Measurements from ENCODE around the gene MAPKAPK3. TPM values are rescaled to one million over a fixed set of nuclear protein-coding genes. Genes with fewer than 3 reads are reported as not detected.

MAPKAPK3 gene
- total and polyA plus RNA-seq, 2 experiments from 2014 or later, result 40.5 to 43.1 TPM

DNA sequence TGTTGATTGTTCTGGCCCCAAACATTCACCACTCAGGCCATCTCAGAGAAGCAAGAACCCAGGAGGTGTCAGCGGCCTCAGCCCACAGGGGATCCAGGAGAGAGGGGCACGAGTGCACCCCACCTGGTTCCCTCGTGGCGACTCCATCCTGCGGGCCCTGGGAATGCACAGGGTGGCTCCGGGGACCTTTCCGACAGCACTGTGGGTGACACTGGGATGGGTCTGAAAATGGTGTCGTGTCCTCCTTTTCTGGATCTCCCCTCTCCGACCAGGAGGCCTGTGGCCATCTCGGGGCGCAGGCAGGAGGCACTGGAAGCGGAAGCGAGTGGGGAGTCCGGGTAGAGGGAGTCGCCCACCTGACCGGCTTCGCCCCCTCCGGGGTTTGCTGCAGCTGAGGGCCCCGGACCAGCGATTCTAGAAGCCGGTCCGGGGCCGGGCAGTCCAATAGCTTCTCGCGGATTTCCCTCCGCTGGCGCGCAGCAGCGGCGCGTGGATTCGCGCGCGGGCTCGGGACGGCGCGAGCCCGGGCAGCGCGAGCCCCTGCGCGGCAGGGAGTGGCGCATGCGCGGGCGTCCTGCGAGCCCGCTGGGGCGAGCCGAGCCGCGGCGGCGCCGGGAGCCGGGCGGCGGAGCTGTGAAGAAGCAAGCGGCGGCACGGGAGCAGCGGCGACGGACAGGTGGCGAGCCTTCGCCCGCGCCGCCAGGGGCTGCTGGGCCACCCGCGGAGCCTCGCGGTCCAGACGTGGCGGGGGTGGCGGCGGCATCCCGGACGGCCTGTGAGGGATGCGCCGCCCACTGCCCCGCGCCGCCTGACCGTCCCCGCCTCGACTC, 57.6 kb downstream of the MAPKAPK3 start, which contains the start of gene DOCK3:
Gene DOCK3 (plus strand): TSS at position 579 of the 830 bp plus-strand sequence. CDS start 337 bp downstream, outside the sequence.
- H3K4me3 ChIP-seq, result peak within 1 kb of the TSS; percentile 38
- H3K4me1 ChIP-seq (ENCODE audit: insufficient read depth), result no peaks in the 10 kb centered on the region
- H4K20me1 ChIP-seq (ENCODE audit: insufficient read depth, poor library complexity, severe bottlenecking), result no peaks in the 10 kb centered on the region
- H3K79me2 ChIP-seq, result no peaks in the 10 kb centered on the region
- no peaks in the 10 kb centered on the region for H3K9me2 ChIP-seq (replicated peaks; ENCODE audit: insufficient read depth)
- H3K4me2 ChIP-seq, result peak within 1 kb of the TSS; percentile 94
- TF ChIP-seq EZH2phosphoT487 (IDR thresholded peaks at IDR 0.05; ENCODE audit: low read depth, severe bottlenecking, unreplicated experiment) (no peak), EZH2 (IDR thresholded peaks at IDR 0.05; ENCODE audit: borderline replicate concordance) (no peak)
- TF ChIP-seq, protein P1, sequence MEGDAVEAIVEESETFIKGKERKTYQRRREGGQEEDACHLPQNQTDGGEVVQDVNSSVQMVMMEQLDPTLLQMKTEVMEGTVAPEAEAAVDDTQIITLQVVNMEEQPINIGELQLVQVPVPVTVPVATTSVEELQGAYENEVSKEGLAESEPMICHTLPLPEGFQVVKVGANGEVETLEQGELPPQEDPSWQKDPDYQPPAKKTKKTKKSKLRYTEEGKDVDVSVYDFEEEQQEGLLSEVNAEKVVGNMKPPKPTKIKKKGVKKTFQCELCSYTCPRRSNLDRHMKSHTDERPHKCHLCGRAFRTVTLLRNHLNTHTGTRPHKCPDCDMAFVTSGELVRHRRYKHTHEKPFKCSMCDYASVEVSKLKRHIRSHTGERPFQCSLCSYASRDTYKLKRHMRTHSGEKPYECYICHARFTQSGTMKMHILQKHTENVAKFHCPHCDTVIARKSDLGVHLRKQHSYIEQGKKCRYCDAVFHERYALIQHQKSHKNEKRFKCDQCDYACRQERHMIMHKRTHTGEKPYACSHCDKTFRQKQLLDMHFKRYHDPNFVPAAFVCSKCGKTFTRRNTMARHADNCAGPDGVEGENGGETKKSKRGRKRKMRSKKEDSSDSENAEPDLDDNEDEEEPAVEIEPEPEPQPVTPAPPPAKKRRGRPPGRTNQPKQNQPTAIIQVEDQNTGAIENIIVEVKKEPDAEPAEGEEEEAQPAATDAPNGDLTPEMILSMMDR (IDR thresholded peaks at IDR 0.05; ENCODE audit: poor library complexity), result no peak
- H2AFZ ChIP-seq, result peak within 1 kb of the TSS; percentile 42
- peaks cover 82% of the 10 kb centered on the region for H3K27me3 ChIP-seq
- DNase-seq (ENCODE audit: low spot score), result peak; percentile 92
- H3K27ac ChIP-seq, result no peak within 1 kb of the TSS
- no peaks in the 10 kb centered on the region for H3K9me3 ChIP-seq (ENCODE audit: low read depth)
- WGBS (ENCODE audit: low lambda C conversion rate, missing lambda C conversion rate), result 5% methylated on average over 70 of the region's 89 CpGs
- H3K36me3 ChIP-seq (replicated peaks; ENCODE audit: insufficient read depth, low read depth), result no peaks in the 10 kb centered on the region

DNA sequence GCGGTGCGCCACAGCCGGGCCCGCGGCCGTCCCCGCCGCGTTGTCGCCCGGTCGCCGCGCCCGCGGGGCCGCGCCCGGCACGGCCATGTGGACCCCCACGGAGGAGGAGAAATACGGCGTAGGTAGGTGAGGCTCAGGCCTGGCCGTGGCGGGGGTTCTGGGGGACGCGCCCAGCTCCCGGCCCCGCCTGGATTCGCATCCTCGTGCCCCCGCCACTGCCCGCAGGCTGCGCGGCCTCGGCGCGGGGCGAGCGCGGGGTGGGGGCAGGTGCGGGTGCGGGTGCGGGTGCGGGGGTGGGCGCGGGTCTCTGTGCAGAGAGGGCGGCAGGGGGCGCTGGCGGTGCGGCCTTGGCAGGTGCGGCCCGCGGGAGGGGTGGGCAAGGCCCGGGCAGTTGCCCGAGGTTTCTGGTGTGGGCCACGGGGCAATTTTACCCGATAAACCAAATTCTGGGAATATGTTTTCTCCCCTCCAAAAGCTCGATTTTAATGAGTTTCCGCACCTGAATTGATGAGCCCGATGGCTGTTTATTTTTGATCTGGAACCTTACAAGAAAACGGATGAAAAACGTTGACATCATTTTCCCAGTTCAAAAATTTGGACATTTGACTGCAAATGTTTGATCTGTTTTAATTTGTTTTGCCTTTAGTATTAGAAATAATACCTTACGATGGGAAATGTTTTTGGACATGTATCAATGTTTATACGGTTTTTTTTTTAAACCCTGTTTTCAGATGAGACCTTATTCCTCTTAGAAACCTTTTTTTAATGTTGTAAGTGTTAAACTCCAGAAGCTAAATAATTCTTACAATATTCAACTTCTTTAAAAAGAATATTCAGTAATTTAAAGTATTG, 58.5 kb downstream of the MAPKAPK3 start:
- no peaks in the 10 kb centered on the region for H3K4me1 ChIP-seq (ENCODE audit: insufficient read depth)
- no peaks in the 10 kb centered on the region for H3K9me3 ChIP-seq (ENCODE audit: low read depth)
- no peaks in the 10 kb centered on the region for H3K9me2 ChIP-seq (replicated peaks; ENCODE audit: insufficient read depth)
- H3K27ac ChIP-seq, result no peak overlapping the region
- TF ChIP-seq, protein P1 (IDR thresholded peaks at IDR 0.05; ENCODE audit: poor library complexity), result peak; percentile 42
- TF ChIP-seq EZH2phosphoT487 (IDR thresholded peaks at IDR 0.05; ENCODE audit: low read depth, severe bottlenecking, unreplicated experiment) (no peak), EZH2 (IDR thresholded peaks at IDR 0.05; ENCODE audit: borderline replicate concordance) (peak; percentile 19)
- H3K4me3 ChIP-seq, result peak overlapping the region; percentile 38
- peaks cover 81% of the 10 kb centered on the region for H3K27me3 ChIP-seq
- H3K4me2 ChIP-seq, result peak overlapping the region; percentile 94
- peak; percentile 54 for DNase-seq (ENCODE audit: low spot score)
- H2AFZ ChIP-seq, result no peak overlapping the region
- WGBS (ENCODE audit: low lambda C conversion rate, missing lambda C conversion rate), result 5% methylated on average over 34 of the region's 65 CpGs
- H3K79me2 ChIP-seq, result no peaks in the 10 kb centered on the region
- no peaks in the 10 kb centered on the region for H4K20me1 ChIP-seq (ENCODE audit: insufficient read depth, poor library complexity, severe bottlenecking)
- H3K36me3 ChIP-seq (replicated peaks; ENCODE audit: insufficient read depth, low read depth), result no peaks in the 10 kb centered on the region

DNA sequence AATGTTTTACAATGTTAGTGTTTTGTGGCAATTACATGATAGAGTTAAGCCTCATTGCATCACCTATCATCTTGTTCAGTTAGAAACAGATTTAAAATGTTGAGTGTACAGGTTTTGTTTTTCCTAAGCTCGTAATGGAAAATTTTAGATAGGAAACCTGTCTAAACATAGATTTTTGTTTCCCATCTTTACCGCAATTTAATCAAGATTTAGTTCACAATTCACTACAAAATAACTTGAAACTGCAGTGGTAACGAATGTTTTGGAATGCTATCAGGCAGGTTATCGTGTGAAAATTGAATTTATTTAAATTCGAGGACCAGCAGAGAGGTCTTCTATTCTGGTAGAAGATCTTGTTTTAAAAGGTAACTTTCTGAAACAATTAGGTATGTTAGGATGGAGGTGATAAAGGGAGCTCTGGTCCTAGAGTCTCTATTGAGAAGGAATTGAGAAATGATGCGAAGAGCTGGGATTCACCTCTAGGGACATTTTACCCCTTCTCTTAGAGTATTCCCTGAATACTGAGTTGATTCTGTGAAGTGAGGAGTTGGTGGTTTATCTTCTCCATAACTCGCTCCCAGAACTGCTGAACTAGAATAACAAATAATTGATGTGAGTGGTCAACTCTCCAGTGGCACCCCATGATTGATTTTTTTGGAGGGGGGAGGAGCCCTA, 59.2 kb downstream of the MAPKAPK3 start:
- H3K4me1 ChIP-seq (ENCODE audit: insufficient read depth), result no peaks in the 10 kb centered on the region
- H3K9me3 ChIP-seq (ENCODE audit: low read depth), result no peaks in the 10 kb centered on the region
- no peak overlapping the region for H3K27ac ChIP-seq
- no peak overlapping the region for H2AFZ ChIP-seq
- TF ChIP-seq EZH2 (IDR thresholded peaks at IDR 0.05; ENCODE audit: borderline replicate concordance) (no peak), EZH2phosphoT487 (IDR thresholded peaks at IDR 0.05; ENCODE audit: low read depth, severe bottlenecking, unreplicated experiment) (no peak)
- TF ChIP-seq, protein P1 (IDR thresholded peaks at IDR 0.05; ENCODE audit: poor library complexity), result no peak
- DNase-seq (ENCODE audit: low spot score), result no peak
- H3K4me3 ChIP-seq, result no peak overlapping the region
- H3K9me2 ChIP-seq (replicated peaks; ENCODE audit: insufficient read depth), result no peaks in the 10 kb centered on the region
- peak overlapping the region; percentile 94 for H3K4me2 ChIP-seq
- 78% methylated on average over 7 of the region's 7 CpGs for WGBS (ENCODE audit: low lambda C conversion rate, missing lambda C conversion rate)
- no peaks in the 10 kb centered on the region for H3K36me3 ChIP-seq (replicated peaks; ENCODE audit: insufficient read depth, low read depth)
- H4K20me1 ChIP-seq (ENCODE audit: insufficient read depth, poor library complexity, severe bottlenecking), result no peaks in the 10 kb centered on the region
- H3K27me3 ChIP-seq, result peaks cover 73% of the 10 kb centered on the region
- H3K79me2 ChIP-seq, result no peaks in the 10 kb centered on the region

Data from hepatocyte (in vitro differentiated cells).